Stimulated activated CD4-positive, alpha-beta T cell treated with anti-CD3 and anti-CD28 coated beads, Interleukin-2, amount 100 ng/mL, for 48 hours (primary cell): Measurements from ENCODE around the gene HIP1R.
A peak's percentile ranks its signal among the peaks of the same experiment; 100 is the strongest.
"Not testable (repeated sequence)": the region's sequence is repeated elsewhere in the genome, so short reads cannot be mapped to it uniquely, and the experiment has no call there.

Experiments used
- DNase-seq, 2 donors: peaks; one replicate each; pipeline ENCODE4 v3.0.0-alpha.2; 2020

Gene HIP1R

DNA sequence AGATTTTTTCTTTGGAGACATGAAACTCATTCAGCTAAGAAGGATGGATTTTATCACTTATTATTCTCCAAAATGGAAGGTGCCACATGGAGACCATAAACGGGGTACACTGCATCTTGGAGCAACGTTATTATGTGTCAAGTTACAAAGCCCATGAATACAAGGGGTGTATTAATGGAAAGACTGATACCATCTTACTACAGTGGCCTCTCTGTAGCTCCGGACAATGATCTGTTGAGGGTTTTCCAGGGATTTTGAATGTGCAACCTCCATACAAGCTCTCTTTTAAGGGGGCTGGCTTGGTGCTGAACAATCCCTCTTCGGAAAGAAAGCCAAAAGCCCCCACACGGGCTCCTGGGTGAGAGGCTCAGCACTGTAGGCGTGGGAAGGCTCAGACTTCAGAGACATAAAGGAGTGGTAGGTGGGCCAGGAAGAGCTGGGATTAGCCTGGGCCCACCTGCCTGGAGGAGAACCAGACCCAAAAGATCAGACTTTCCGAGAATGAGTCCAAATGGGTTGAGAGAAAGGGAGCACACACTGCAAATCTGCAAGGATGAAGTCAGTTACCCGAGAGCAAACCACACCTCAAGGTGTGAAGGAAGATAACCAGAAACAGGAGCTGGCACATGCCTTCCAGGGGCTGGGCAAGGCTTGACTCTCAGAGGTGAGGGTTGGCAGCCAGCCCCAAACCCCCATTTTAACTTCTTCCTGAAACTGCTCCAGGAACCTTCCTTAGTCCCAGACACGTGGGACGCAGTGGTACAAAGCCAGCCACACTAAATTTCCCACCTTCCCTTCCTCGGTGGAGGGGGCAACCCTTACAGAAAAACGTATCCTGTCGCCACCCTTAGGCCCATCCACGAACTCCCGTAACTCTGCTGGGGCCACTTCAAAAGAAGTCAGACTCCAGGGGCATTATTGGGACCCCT is 59.2 kb downstream of the HIP1R start:
- DNase-seq, result no peak

GRCh38 chr12:122895320-122895703 is 60.1 kb downstream of the HIP1R start:
- DNase-seq, result no peak

DNA sequence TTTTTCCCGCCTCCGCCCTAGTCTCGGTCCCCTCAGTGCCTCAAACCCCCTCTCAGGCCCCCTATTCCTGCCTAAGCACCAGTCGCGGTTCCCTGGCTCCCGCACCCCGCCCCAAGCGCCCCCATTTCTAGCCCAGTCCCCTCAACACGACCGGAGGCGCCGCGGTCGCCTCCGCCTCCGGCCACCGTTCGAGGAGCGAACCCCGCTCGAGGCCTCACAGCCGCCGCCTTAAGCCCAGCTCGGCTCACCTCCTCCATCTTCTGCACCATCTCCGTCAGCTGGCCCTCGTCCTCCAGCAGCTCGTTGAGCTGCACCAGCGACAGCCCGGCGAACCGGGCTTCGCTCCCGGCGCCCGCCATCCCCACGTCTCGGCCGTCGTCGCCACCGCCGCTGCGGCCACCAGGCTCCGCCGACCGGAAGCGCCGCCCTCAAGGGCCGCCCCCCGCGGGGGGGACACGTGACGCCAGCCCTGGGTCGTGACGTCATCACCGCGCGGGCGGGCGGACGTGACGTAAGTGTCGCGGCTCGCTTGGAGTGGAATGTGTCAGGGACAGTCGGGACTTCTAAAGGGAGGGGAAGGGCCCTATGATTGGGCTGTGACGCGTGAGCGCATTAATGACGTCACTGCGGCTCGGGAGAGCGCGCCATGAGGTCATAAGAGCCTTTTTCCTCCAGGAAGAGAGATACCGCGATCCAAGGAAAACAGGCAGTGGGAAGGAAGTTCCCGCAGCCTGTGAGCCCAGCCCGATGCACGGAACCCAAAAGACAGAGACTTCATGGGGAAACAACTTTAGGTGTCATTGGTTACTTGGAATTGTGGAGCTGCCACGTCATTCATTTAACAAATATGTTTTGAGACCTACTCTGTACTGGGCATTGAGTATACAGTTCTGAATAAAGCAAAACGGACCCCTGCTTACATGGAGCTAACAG is 60.7 kb downstream of the HIP1R start, which contains the start of gene VPS37B:
VPS37B (minus strand) TSS at position 421 of the 933 bp plus-strand sequence; CDS start at position 359, 62 bp downstream.
- peak; percentile 81 to 90 for DNase-seq

DNA sequence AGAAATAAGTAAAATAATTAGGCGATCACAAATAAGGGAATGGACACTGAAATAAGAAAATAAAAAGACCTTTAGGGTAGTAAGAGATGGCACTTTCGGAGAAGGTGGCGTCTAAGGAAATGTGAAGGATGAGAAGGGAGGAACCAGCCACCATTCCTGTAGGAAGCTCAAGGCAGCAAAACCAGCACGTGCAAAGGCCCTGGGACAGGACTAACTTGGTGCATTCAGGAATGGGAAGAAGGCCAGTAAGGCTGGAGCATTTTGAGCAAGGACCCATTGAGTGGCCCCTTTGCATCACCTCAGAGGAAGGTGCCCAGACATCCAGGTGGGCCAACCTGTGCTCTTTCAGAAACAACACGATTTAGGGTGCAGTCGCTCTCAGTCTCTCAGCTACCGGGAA is 61.4 kb downstream of the HIP1R start:
- DNase-seq, result no peak

DNA sequence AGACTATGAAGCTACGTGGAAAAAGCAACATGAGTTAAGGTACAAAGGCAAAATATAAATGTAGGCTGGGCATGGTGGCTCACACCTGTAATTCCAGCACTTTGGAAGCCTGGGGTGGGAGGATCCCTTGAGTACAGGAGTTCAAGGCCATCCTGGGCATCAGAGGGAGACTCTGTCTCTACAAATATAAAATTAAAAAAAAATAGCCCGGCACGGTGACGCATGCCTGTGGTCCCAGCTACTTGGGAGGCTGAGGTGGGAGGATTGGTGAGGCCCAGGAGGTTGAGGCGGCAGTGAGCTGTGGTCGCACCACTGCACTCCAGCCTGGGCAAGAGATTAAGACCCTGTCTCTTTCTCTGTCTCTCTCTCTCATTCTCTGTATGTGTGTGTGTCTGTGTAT is 64.6 kb downstream of the HIP1R start:
- DNase-seq, result no peak

- DNase-seq, result no peak
These were observed 67.8 kb downstream of the HIP1R start for GRCh38 chr12:122902854-122903692.

DNA sequence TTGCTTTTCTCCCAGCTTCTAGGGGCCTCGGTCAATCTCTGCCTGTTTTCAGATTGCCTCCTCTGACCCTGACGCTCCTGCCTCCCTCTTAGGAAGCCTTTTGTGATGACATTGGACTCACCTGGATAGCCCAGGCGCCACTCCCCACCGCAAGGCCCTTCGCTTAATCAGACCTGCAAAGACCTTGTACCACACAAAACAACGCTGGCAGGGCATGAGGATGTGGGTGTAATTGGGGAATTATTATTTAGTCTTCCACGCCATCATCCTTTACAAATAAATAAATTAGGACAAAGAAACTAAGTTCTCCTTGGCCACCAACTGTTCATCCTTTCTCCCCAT is 68.4 kb downstream of the HIP1R start:
- DNase-seq, result no peak

- not testable (repeated sequence) for DNase-seq
These were observed 70.0 kb downstream of the HIP1R start for GRCh38 chr12:122905258-122905657.

DNA sequence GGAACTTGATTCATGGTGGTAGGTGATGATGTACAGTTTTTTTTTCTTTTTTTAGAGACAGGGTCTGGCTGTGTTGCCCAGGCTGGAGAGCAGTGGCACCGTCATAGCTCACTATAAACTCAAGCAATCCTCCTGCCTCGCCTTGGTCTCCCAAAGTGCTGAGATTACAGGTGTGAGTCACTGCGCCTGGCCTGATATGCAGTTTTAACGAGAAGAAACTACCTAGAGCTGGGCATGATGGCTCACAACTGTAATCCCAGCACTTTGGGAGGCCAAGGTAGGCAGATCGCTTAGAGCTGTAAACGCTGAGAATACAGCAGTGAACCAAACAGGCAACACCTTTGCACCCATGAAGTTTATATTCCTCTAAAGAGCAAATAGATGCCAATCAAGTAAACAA is 73.7 kb downstream of the HIP1R start:
- DNase-seq, result no peak

DNA sequence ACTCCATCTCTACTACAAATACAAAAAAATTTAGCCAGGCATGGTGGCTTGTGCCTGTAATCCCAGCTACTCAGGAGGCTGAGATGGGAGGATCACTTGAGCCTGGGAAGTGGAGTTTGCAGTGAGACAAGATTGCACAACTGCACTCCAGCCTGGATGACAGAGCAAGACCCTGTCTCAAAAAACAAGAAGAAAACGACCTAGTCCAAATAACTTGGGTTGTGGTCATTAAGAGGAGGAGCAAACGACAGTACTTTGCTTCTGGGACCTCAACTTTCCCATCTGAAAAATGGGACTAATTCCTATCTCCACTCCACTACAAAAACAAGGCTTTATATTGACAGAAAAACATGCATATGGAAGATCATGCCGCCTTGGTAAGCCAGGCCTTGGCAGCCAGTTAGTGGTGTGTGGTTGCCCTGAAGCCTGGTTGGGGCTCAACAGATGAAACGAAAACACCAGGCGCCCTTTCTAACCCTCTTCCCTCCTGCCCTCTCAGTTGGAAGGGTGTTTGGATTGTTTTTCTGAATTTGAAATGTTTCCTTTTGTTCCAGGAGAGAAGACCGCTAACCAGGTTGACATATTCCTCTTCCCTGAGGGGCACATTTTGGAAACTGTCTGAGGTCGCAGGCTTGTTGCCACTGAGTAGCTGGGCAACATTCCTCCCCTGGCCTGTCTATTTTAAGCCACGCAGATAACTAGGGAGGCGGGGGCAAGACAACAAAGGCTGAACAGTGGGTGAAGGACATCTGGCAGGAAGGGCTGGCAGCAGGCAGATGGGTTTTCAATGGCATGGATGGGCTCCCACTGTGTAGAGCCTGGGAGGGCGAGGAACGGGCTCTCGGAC is 74.4 kb downstream of the HIP1R start:
- DNase-seq, result no peak
